HepG2 (cell line): ENCODE data around the gene SEC14L2. TPM values are rescaled to one million over a fixed set of nuclear protein-coding genes. Genes with fewer than 3 reads are reported as not detected.

ENCODE experiments used
- BRF2 ChIP-seq: sonication (generic); formaldehyde crosslinking; IDR thresholded peaks from 2 replicates; pipeline ENCODE4 v1.8.1; 2022; ENCODE audit warnings: mild to moderate bottlenecking, missing genetic modification reagents
- GMEB2 ChIP-seq: IDR thresholded peaks from 2 replicates; pipeline ENCODE4 v1.6.1; 2016; ENCODE audit warnings: missing biosample characterization, missing genetic modification reagents, low read depth
- MEIS2 ChIP-seq: sonication (generic); formaldehyde crosslinking; IDR thresholded peaks from 2 replicates; pipeline ENCODE4 v1.9.0; 2021; ENCODE audit warnings: mild to moderate bottlenecking, missing genetic modification reagents
- ZBTB34 ChIP-seq: sonication (generic); formaldehyde crosslinking; IDR thresholded peaks from 2 replicates; pipeline ENCODE4 v1.8.0; 2022; ENCODE audit warnings: mild to moderate bottlenecking, missing genetic modification reagents
- ZBTB38 ChIP-seq: sonication (generic); formaldehyde crosslinking; IDR thresholded peaks from 2 replicates; pipeline ENCODE4 v1.5.1; 2020; ENCODE audit warnings: mild to moderate bottlenecking, missing genetic modification reagents
- ZC3H4 ChIP-seq: sonication (generic); formaldehyde crosslinking; IDR thresholded peaks from 2 replicates; pipeline ENCODE4 v1.4.0; 2020; ENCODE audit warnings: missing genetic modification reagents, borderline replicate concordance
- ZKSCAN5 ChIP-seq: sonication (generic); formaldehyde crosslinking; IDR thresholded peaks from 2 replicates; pipeline ENCODE4 v1.5.1; 2020; ENCODE audit warnings: mild to moderate bottlenecking, missing genetic modification reagents
- ZNF567 ChIP-seq: sonication (generic); formaldehyde crosslinking; IDR thresholded peaks from 2 replicates; pipeline ENCODE4 v1.8.1; 2023; ENCODE audit warnings: mild to moderate bottlenecking, missing genetic modification reagents, borderline replicate concordance
- polyA plus RNA-seq, 8 experiments: library from polyadenylated mRNA; depleted of rRNA in 3 of 8; stranded (reverse) in 7 of 8; unstranded in 1 of 8; fragments of >200 nt; fragmentation: Illumina TruSeq in 4 of 8; extraction: Trizol in 4 of 8; gene quantifications; 2 replicates each; pipeline versions ENCODE4 v1.2.1 to v1.2.3, GENCODE V29; 2011 to 2016; ENCODE audit warnings: low read depth in 4 of 8, missing spikeins in 1 of 8, mixed read lengths in 1 of 8; ENCODE audit not compliant: insufficient read depth in 1 of 8
- total RNA-seq, 5 experiments: library from RNA; depleted of rRNA; stranded (reverse); fragments of >200 nt; fragmentation: Illumina TruSeq; extraction: Trizol; gene quantifications; 2 replicates each; pipeline ENCODE4 v1.2.3, GENCODE V29; 2016; ENCODE audit warnings: low read depth in 1 of 5

The SEC14L2 gene
- total and polyA plus RNA-seq, 2 of the 13 experiments (the other 11 are each of a cell fraction or from before 2014, with no cell fraction given), result 4.1 to 5.1 TPM

GRCh38 chr22:30425616-30426387 is 29.0 kb downstream of the SEC14L2 start, which contains the start of gene MTFP1 (continued):
- TF ChIP-seq ZBTB34, result peak; percentile 7; the same call in 1 of the 2 replicates
- no peak for TF ChIP-seq ZC3H4 (CRISPR knock-in tag)
- TF ChIP-seq ZKSCAN5 (CRISPR knock-in tag), result no peak
- no peak for TF ChIP-seq GMEB2
- TF ChIP-seq MEIS2 (CRISPR knock-in tag), result peak; percentile 13; the same call in 1 of the 2 replicates
- no peak for TF ChIP-seq ZNF567
- TF ChIP-seq BRF2, result no peak
- TF ChIP-seq ZBTB38 (CRISPR knock-in tag), result peak; percentile 40; the same call in 1 of the 2 replicates
